Liver (tissue), 9 donors: ENCODE data around the gene FAM229B. TPM values are rescaled to one million over a fixed set of nuclear protein-coding genes. Genes with fewer than 3 reads are reported as not detected.
"Not testable (repeated sequence)": the region's sequence is repeated elsewhere in the genome, so short reads cannot be mapped to it uniquely, and the experiment has no call there.

Experiments
- DNase-seq: peaks from one replicate; pipeline ENCODE4 v3.0.0-alpha.2; 2017; ENCODE audit warnings: low spot score
- H3K27ac ChIP-seq, 2 donors: one replicate each; pipeline ENCODE4 v1.7.0; 2013; ENCODE audit warnings: inconsistent platforms in 2 of 2, low read length in 2 of 2, control low read depth in 1 of 2, low read depth in 1 of 2, mild to moderate bottlenecking in 1 of 2
- H3K27me3 ChIP-seq, 4 donors: one replicate each; pipeline versions ENCODE4 v1.6.1 to v1.7.0; 2013; ENCODE audit warnings: low read length in 3 of 4, inconsistent platforms in 1 of 4, mild to moderate bottlenecking in 1 of 4, moderate library complexity in 1 of 4; ENCODE audit not compliant: control insufficient read depth in 4 of 4, insufficient read depth in 4 of 4
- H3K36me3 ChIP-seq, 4 donors: one replicate each; pipeline versions ENCODE4 v1.6.1 to v1.7.0; 2013; ENCODE audit warnings: low read length in 3 of 4, mild to moderate bottlenecking in 3 of 4, low read depth in 1 of 4, moderate library complexity in 1 of 4; ENCODE audit not compliant: control insufficient read depth in 4 of 4, insufficient read depth in 3 of 4
- H3K4me1 ChIP-seq, 4 donors: one replicate each; pipeline versions ENCODE4 v1.6.1 to v1.7.0; 2013; ENCODE audit warnings: low read length in 3 of 4, mild to moderate bottlenecking in 3 of 4, moderate library complexity in 1 of 4; ENCODE audit not compliant: control insufficient read depth in 4 of 4, insufficient read depth in 4 of 4
- H3K4me3 ChIP-seq, 3 donors: one replicate each; pipeline versions ENCODE4 v1.6.1 to v1.7.0; 2013; ENCODE audit warnings: low read length in 3 of 3, control low read depth in 1 of 3, low read depth in 1 of 3, mild to moderate bottlenecking in 1 of 3
- H3K9ac ChIP-seq, 2 donors: one replicate each; pipeline ENCODE4 v1.7.0; 2013; ENCODE audit warnings: low read length in 2 of 2, mild to moderate bottlenecking in 2 of 2, moderate library complexity in 2 of 2, control low read depth in 1 of 2, low read depth in 1 of 2
- H3K9me3 ChIP-seq, 4 donors: one replicate each; pipeline versions ENCODE4 v1.6.1 to v1.7.0; 2013; ENCODE audit warnings: low read length in 3 of 4; ENCODE audit not compliant: control insufficient read depth in 4 of 4
- ATF3 ChIP-seq: IDR thresholded peaks from 2 replicates; pipeline ENCODE4 v1.6.1; 2016; ENCODE audit warnings: antibody characterized with exemption
- CTCF ChIP-seq: fragments of 150-350 bp; IDR thresholded peaks from 2 replicates; pipeline ENCODE4 v1.5.1; 2017; ENCODE audit warnings: improper control_type of control experiment, low read depth, low read length; ENCODE audit not compliant: missing input control
- EGR1 ChIP-seq, 2 donors: IDR thresholded peaks; 2 replicates each; pipeline ENCODE4 v1.6.1; 2016 to 2018; ENCODE audit warnings: antibody characterized with exemption in 2 of 2, low read depth in 2 of 2
- FOXA2 ChIP-seq: IDR thresholded peaks from 2 replicates; pipeline ENCODE4 v1.6.1; 2016; ENCODE audit warnings: antibody characterized with exemption
- HNF4G ChIP-seq: IDR thresholded peaks from 2 replicates; pipeline ENCODE4 v1.6.1; 2016; ENCODE audit warnings: antibody characterized with exemption
- JUND ChIP-seq, 2 donors: IDR thresholded peaks; 2 replicates each; pipeline ENCODE4 v1.6.1; 2016; ENCODE audit warnings: antibody characterized with exemption in 2 of 2
- MAX ChIP-seq: IDR thresholded peaks from 2 replicates; pipeline ENCODE4 v1.6.1; 2016; ENCODE audit warnings: antibody characterized with exemption
- NR2F2 ChIP-seq: IDR thresholded peaks from 2 replicates; pipeline ENCODE4 v1.6.1; 2016; ENCODE audit warnings: antibody characterized with exemption
- REST ChIP-seq: IDR thresholded peaks from 2 replicates; pipeline ENCODE4 v1.6.1; 2016; ENCODE audit warnings: antibody characterized with exemption, mild to moderate bottlenecking
- RXRA ChIP-seq, 2 donors: IDR thresholded peaks; 2 replicates each; pipeline ENCODE4 v1.6.1; 2017 to 2018; ENCODE audit warnings: antibody characterized with exemption in 2 of 2, mild to moderate bottlenecking in 1 of 2
- SP1 ChIP-seq: IDR thresholded peaks from 2 replicates; pipeline ENCODE4 v1.6.1; 2018; ENCODE audit warnings: antibody characterized with exemption, mild to moderate bottlenecking
- TAF1 ChIP-seq: conservative IDR thresholded peaks from 2 replicates; pipeline ENCODE4 v1.6.1; 2016; ENCODE audit warnings: antibody characterized with exemption, mild to moderate bottlenecking
- YY1 ChIP-seq: IDR thresholded peaks from 2 replicates; pipeline ENCODE4 v1.6.1; 2016; ENCODE audit warnings: antibody characterized with exemption, mild to moderate bottlenecking
- WGBS: extraction: QIAGEN DNeasy Blood & Tissue Kit; methylation state at CpG from one replicate; pipeline ENCODE4 v1.1.7; 2013; 5-methylcytosine and 5-hydroxymethylcytosine counted together
- polyA plus RNA-seq, 2 donors: library from polyadenylated mRNA; stranded (reverse) in 1 of 2; unstranded in 1 of 2; fragments of 200-250 nt in 1 of 2; fragments of >200 nt in 1 of 2; fragmentation: Nextera tagmentation in 1 of 2; extraction: Ambion mirVana in 1 of 2; gene quantifications; one replicate each; pipeline versions ENCODE4 v1.2.1 to v1.2.3, GENCODE V29; 2013 to 2015
- total RNA-seq, 2 donors: library from RNA; depleted of rRNA; stranded (reverse); fragments of >200 nt; gene quantifications; one replicate each; pipeline ENCODE4 v1.2.3, GENCODE V29; 2014
- donor health status: healthy.
- donor health status: healthy.
- donor health status: healthy.
- donor health status: healthy.
- donor health status: healthy.

Gene FAM229B
- total and polyA plus RNA-seq, 4 donors = 1.8 to 13.8 (median 7.1) TPM

GRCh38 chr6:112044196-112044595, 43.2 kb upstream of the FAM229B start:
- Histone ChIP-seq H3K36me3 (no peaks in the 10 kb centered on the region), H3K9ac (no peak overlapping the region), H3K27ac (no peak overlapping the region), H3K9me3 (no peaks in the 10 kb centered on the region), H3K4me3 (no peak overlapping the region), H3K4me1 (peaks cover 0 to 17% (median 9%) of the 10 kb centered on the region in 4 donors), H3K27me3 (no peaks in the 10 kb centered on the region)
- no peak for TF ChIP-seq JUND (IDR thresholded peaks at IDR 0.05)
- no peak for DNase-seq
- WGBS = 64% methylated on average over 8 of the region's 8 CpGs

- DNase-seq = no peak
- TF ChIP-seq REST (no peak), RXRA (IDR thresholded peaks at IDR 0.05) (no peak), YY1 (no peak), SP1 (no peak), MAX (no peak), FOXA2 (no peak), ATF3 (no peak), JUND (IDR thresholded peaks at IDR 0.05) (no peak), EGR1 (IDR thresholded peaks at IDR 0.05; ENCODE audit: low read depth in 2 of 2) (no peak), NR2F2 (no peak), CTCF (no peak), TAF1 (no peak), HNF4G (no peak)
- Histone ChIP-seq H3K4me1 (peaks cover 0 to 19% (median 12%) of the 10 kb centered on the region in 4 donors), H3K9ac (no peak overlapping the region), H3K9me3 (no peaks in the 10 kb centered on the region), H3K27ac (no peak overlapping the region), H3K4me3 (no peak overlapping the region), H3K27me3 (no peaks in the 10 kb centered on the region), H3K36me3 (no peaks in the 10 kb centered on the region)
- 59% methylated on average over 3 of the region's 3 CpGs for WGBS
Observed at GRCh38 chr6:112044856-112045255, 42.5 kb upstream of the FAM229B start.

- WGBS = 97% methylated on average over 25 of the region's 25 CpGs
- H3K27ac ChIP-seq, DNase-seq, H3K9me3 ChIP-seq, H3K4me3 ChIP-seq, H3K27me3 ChIP-seq, H3K9ac ChIP-seq, H3K36me3 ChIP-seq: not testable (repeated sequence)
- H3K4me1 ChIP-seq = peaks cover 0 to 23% (median 18%) of the 10 kb centered on the region in 4 donors
Observed at GRCh38 chr6:112047523-112047922, 39.9 kb upstream of the FAM229B start.
